ENCODE data around the gene FIGN. TPM values are rescaled to one million over a fixed set of nuclear protein-coding genes. Genes with fewer than 3 reads are reported as not detected.

The FIGN gene
- polyA plus RNA-seq, 6 donors from 2014 or later, result not detected

DNA sequence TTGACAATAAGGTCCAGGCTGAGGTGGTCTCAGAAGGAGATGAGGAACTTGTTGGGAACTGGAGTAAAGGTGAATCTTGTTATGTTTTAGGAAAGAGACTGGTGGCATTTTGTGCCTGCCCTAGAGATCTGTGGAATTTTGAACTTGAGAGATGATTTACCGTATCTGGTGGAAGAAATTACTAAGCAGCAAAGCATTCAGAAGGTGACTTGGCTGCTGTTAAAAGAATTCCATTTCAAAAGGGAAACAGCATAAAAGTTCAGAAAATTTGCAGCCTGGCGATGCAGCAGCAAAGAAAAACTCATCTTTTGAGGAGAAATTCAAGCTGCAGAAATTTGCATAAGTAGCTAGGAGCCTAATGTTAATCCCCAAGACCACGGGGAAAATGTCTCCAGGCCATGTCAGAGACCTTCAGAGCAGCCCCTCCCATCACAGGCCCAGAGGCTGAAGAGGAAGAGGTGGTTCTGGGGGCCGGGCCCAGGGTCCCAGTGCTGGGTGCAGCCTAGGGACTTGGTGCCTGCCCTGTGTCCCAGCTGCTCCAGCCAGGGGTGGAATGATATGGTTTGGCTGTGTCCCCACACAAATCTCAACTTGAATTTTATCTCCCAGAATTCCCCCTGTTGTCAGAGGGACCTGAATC is 73.5 kb downstream of the FIGN start:
- Mint-ChIP-seq H3K27ac (no peak overlapping the region), H3K9me3 (peaks cover 2 to 9% (median 5%) of the 10 kb centered on the region in 7 donors), H3K4me1 (no peaks in the 10 kb centered on the region), H3K4me3 (no peak overlapping the region), H3K27me3 (peaks cover 0 to 14% (median 3%) of the 10 kb centered on the region in 3 donors), H3K36me3 (no peaks in the 10 kb centered on the region)
- ATAC-seq (ENCODE audit: low read depth in 2 of 2) (no peak), DNase-seq (no peak)

DNA sequence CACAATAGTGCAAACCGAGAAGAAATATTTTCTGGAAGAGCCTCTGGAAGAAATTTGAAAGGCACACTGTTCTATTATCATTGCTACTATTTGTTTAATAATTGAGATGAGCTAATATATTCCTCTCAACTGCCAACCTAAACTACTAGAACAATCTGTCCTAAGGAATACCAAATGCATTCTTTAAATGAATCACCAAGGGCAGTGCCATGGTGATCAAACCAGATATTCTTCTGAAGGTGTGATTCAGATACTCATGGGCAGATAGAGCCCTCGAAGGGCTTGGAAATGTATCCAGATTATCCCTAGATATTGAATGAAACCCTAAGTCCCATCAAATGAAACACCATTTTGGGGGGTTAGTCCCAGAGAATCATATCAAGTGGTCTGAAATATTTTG is 76.6 kb downstream of the FIGN start:
- no peak overlapping the region for H3K4me3 Mint-ChIP-seq
- no peaks in the 10 kb centered on the region for H3K36me3 Mint-ChIP-seq
- ATAC-seq (ENCODE audit: low read depth in 2 of 2) (no peak), DNase-seq (no peak)
- peaks cover 0 to 18% (median 0%) of the 10 kb centered on the region in 3 donors for H3K27me3 Mint-ChIP-seq
- no peak overlapping the region for H3K27ac Mint-ChIP-seq
- peaks cover 2 to 9% (median 5%) of the 10 kb centered on the region in 7 donors for H3K9me3 Mint-ChIP-seq
- H3K4me1 Mint-ChIP-seq, result no peaks in the 10 kb centered on the region

- peaks cover 0 to 18% (median 0%) of the 10 kb centered on the region in 3 donors for H3K27me3 Mint-ChIP-seq
- H3K4me1 Mint-ChIP-seq, result no peaks in the 10 kb centered on the region
- H3K4me3 Mint-ChIP-seq, result no peak overlapping the region
- DNase-seq, result no peak
- H3K9me3 Mint-ChIP-seq, result peaks cover 0 to 5% (median 3%) of the 10 kb centered on the region in 7 donors
- no peak for ATAC-seq (ENCODE audit: low read depth in 2 of 2)
- no peaks in the 10 kb centered on the region for H3K36me3 Mint-ChIP-seq
- H3K27ac Mint-ChIP-seq, result no peak overlapping the region
Measured at GRCh38 chr2:163658556-163658955, 77.3 kb downstream of the FIGN start.

DNA sequence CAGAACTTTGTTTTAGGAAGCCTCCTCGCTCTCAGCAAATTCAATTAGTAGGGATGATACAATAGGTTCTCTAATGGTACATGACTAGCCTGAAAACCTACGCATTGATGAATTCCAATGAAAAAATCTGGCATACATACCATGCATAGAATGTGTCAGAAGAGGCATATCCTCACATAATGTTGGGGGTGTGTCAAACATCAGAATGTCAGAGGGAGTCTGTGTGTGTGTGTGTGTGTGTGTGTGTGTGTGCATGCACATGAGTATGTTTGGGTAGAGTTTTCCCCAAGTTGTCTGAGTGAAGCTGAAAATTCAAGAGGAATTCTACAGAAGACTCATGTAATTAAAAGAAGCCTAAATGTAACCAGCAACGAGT is 78.5 kb downstream of the FIGN start:
- Mint-ChIP-seq H3K4me1 (no peaks in the 10 kb centered on the region), H3K36me3 (no peaks in the 10 kb centered on the region), H3K27ac (no peak overlapping the region), H3K27me3 (peaks cover 0 to 18% (median 0%) of the 10 kb centered on the region in 3 donors), H3K4me3 (no peak overlapping the region), H3K9me3 (peaks cover 0 to 5% (median 1%) of the 10 kb centered on the region in 7 donors)
- ATAC-seq (ENCODE audit: low read depth in 2 of 2) (no peak), DNase-seq (no peak)

DNA sequence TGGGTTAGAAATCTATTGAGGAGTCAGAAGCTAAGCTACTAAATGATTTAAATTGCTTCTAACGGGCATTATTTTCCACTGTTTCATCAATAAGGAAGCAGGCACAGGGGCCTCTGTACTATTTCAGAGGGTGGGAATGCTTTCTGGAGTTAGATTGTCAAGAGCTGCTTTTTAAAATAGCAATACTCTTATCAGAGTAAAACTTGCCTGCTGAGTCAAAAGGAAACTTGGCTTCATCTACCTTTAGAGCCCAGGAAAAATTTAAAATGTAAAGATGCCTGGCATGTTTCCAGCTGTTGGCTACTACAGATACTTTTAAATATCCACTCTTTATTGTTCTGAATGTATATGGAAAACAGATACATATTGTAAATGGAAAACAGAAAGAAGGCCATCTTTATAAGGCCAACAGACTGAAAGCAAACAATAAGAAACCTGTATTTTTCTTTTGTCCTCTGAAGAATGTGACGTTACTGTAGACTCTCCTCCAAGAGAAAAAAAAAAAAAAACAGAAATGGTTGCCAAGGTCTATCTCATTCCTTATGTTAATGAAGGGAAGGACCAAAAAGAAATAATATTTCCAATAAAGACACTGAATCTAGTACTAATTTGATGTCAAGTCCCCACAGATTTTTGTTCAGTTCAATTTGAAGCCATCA is 79.1 kb downstream of the FIGN start:
- ATAC-seq (ENCODE audit: low read depth in 2 of 2), result no peak
- no peak overlapping the region for H3K4me3 Mint-ChIP-seq
- H3K27ac Mint-ChIP-seq, result no peak overlapping the region
- H3K9me3 Mint-ChIP-seq, result peaks cover 0 to 2% (median under 1%) of the 10 kb centered on the region in 7 donors
- no peaks in the 10 kb centered on the region for H3K36me3 Mint-ChIP-seq
- no peak for DNase-seq
- peaks cover 0 to 18% (median 0%) of the 10 kb centered on the region in 3 donors for H3K27me3 Mint-ChIP-seq
- H3K4me1 Mint-ChIP-seq, result no peaks in the 10 kb centered on the region

DNA sequence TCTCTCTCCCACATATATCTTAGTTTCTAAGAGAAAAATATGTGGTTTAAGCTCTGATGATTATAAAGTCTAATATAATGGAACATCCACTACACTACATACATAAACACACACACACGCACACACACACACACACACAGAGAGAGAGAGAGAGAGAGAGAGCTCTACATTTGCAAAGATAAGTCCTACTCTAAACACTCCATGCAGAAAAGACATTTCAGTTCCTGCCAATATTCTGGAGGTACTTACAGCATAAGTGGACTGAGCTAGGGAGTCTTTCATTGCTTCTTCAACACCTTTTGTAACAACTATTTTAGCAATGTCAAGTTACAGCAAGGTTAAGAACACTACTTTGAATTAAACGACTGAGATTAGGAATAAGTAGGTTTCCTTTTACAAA is 80.1 kb downstream of the FIGN start:
- Mint-ChIP-seq H3K9me3 (no peaks in the 10 kb centered on the region), H3K36me3 (no peaks in the 10 kb centered on the region), H3K27ac (no peak overlapping the region), H3K4me3 (no peak overlapping the region), H3K27me3 (peaks cover 0 to 18% (median 0%) of the 10 kb centered on the region in 3 donors), H3K4me1 (no peaks in the 10 kb centered on the region)
- ATAC-seq (ENCODE audit: low read depth in 2 of 2) (no peak), DNase-seq (no peak)

DNA sequence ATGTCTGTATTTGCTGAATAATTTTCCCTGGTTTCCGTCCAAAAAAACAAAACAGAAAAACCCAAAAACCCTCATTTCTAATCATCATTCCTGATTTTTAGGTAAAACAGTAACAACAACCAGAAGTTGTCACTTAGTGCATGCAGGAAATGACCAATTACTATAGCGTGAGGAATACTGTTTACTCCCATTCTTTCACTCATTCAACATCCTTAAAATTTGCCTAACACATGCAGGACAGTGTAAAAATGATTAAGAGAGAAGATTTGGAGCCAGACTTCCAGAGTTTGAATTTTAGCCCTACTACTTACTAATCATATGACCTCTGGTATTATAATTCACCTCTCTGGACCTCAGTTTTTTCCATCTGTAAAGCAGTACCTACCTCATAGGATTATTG is 83.1 kb downstream of the FIGN start:
- H3K27me3 Mint-ChIP-seq, result peaks cover 0 to 9% (median 0%) of the 10 kb centered on the region in 3 donors
- ATAC-seq (ENCODE audit: low read depth in 2 of 2), result no peak
- no peak overlapping the region for H3K4me3 Mint-ChIP-seq
- H3K36me3 Mint-ChIP-seq, result no peaks in the 10 kb centered on the region
- H3K4me1 Mint-ChIP-seq, result no peaks in the 10 kb centered on the region
- H3K27ac Mint-ChIP-seq, result no peak overlapping the region
- no peaks in the 10 kb centered on the region for H3K9me3 Mint-ChIP-seq
- DNase-seq, result no peak

DNA sequence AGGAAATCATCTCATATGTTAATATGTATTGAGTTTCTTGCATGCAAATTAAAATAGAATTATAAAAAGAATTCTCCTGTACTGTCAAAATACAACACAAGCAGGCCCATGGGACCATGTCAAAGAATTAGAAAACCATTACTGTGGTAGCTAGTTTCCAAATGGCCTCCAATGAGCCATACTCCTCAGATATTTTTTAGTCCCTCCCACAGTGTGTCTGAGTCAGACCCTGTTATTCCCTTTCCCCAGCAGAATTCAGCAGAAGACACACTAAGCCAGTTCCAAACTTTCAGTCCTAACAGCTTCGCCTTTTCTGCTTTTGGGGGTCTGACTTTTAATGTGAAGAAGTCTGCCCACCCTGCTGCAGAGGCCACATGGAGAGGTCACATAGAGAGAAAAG is 86.7 kb downstream of the FIGN start:
- no peaks in the 10 kb centered on the region for H3K27me3 Mint-ChIP-seq
- no peak overlapping the region for H3K27ac Mint-ChIP-seq

GRCh38 chr2:163647300-163647699 is 88.5 kb downstream of the FIGN start:
- DNase-seq, result no peak
- Mint-ChIP-seq H3K27me3 (no peaks in the 10 kb centered on the region), H3K27ac (no peak overlapping the region), H3K4me1 (no peaks in the 10 kb centered on the region), H3K4me3 (no peak overlapping the region), H3K9me3 (no peaks in the 10 kb centered on the region), H3K36me3 (no peaks in the 10 kb centered on the region)
- ATAC-seq (ENCODE audit: low read depth in 2 of 2), result no peak

More for the DNA sequence above, 86.7 kb downstream of the FIGN start:
- Mint-ChIP-seq H3K36me3 (no peaks in the 10 kb centered on the region), H3K4me1 (no peaks in the 10 kb centered on the region), H3K4me3 (no peak overlapping the region), H3K9me3 (no peaks in the 10 kb centered on the region)
- ATAC-seq (ENCODE audit: low read depth in 2 of 2) (no peak), DNase-seq (no peak)

DNA sequence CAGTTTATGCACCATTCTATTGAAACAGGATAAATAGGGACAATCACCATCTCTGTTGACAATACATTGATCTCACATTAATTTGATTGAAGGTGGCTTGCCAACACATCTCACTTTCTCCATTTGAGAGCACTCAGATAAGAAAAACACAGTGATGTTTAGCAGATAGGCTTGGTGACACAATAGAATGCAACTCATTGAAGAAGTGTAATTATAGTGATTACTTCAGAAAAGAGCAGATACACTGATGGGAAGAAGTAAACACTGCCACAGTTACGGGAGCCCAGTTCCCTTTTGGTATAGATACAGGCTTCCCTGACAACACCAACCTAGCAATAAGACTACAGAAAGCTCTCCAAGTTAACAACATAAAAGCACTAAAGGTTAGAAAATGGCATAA is 89.1 kb downstream of the FIGN start:
- Mint-ChIP-seq H3K36me3 (no peaks in the 10 kb centered on the region), H3K4me1 (no peaks in the 10 kb centered on the region), H3K4me3 (no peak overlapping the region), H3K9me3 (no peaks in the 10 kb centered on the region), H3K27ac (no peak overlapping the region), H3K27me3 (no peaks in the 10 kb centered on the region)
- no peak for ATAC-seq (ENCODE audit: low read depth in 2 of 2)
- DNase-seq, result no peak

DNA sequence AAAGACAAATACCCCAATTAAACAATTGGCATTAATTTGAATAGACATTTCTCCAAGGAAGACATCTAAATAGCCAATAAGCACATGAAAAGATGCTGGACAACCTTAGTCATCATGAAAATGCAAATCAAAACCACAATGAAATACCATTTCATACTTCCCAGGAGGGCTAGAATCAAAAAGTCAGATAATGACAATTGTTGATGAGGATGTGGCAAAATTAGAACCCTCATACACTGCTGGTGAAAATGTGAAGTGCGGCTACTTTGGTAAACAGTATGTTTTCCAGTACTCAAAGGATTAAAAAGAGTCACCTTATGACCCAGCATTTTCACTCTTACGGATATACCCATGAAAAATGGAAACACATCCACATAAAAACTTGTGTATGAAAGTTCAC is 91.6 kb downstream of the FIGN start:
- DNase-seq, result no peak
- Mint-ChIP-seq H3K27me3 (no peaks in the 10 kb centered on the region), H3K36me3 (no peaks in the 10 kb centered on the region), H3K4me3 (no peak overlapping the region), H3K4me1 (no peaks in the 10 kb centered on the region), H3K27ac (no peak overlapping the region), H3K9me3 (no peaks in the 10 kb centered on the region)
- no peak for ATAC-seq (ENCODE audit: low read depth in 2 of 2)

DNA sequence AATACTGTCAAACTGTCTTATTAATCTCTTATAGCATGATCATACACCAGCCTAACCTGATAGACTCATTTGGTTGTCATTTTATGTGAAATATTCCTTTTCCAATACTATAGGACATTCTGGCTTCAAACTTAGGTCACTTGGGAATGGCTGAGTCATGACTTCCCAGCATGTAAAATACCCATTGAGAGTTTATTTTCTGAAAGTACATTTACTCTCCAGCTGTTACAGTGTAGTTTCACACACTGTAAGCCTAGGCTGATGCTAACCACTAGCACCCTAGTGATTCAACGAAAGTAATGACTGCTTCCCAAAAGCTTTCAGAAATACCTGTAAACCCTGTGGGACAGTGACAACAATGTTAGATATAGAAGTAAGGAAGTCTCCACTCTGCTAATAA is 93.8 kb downstream of the FIGN start:
- Mint-ChIP-seq H3K27ac (no peak overlapping the region), H3K9me3 (no peaks in the 10 kb centered on the region), H3K27me3 (no peaks in the 10 kb centered on the region), H3K36me3 (no peaks in the 10 kb centered on the region), H3K4me1 (no peaks in the 10 kb centered on the region), H3K4me3 (no peak overlapping the region)
- DNase-seq (no peak), ATAC-seq (ENCODE audit: low read depth in 2 of 2) (no peak)

GRCh38 chr2:163640542-163641193 is 95.1 kb downstream of the FIGN start:
- Mint-ChIP-seq H3K4me1 (no peaks in the 10 kb centered on the region), H3K27ac (no peak overlapping the region), H3K36me3 (no peaks in the 10 kb centered on the region), H3K9me3 (no peaks in the 10 kb centered on the region), H3K27me3 (no peaks in the 10 kb centered on the region), H3K4me3 (no peak overlapping the region)
- DNase-seq (no peak), ATAC-seq (ENCODE audit: low read depth in 2 of 2) (no peak)

DNA sequence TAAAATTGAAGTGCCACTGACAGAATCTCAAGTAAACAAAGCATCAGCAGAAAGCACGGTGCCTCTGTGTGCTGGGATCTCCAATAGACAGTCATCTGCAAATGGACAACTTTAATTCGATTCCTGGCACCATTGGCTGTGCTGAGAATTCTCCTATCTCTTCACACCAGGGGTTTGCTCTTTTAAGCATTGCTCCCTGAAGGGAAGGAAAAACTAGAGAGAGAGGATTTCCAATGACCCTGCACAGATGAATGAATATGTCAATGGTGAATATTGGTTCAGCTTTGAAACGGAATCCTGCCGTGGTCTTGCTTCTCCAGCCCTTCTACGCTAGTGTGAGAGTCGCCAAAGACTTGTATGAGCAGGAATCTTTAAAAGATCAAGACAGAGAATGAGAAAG is 97.9 kb downstream of the FIGN start:
- Mint-ChIP-seq H3K4me1 (no peaks in the 10 kb centered on the region), H3K27ac (no peak overlapping the region), H3K4me3 (no peak overlapping the region), H3K27me3 (no peaks in the 10 kb centered on the region), H3K9me3 (no peaks in the 10 kb centered on the region), H3K36me3 (no peaks in the 10 kb centered on the region)
- DNase-seq, result no peak
- no peak for ATAC-seq (ENCODE audit: low read depth in 2 of 2)

All from naive B cell (primary cell).